Nucleus accumbens (tissue), 56 donors: ENCODE results near the gene LIMS1.
"Not testable (repeated sequence)": the region's sequence is repeated elsewhere in the genome, so short reads cannot be mapped to it uniquely, and the experiment has no call there.

Experiments
- DNase-seq, 56 donors: peaks; one replicate each; lab custom pipeline; 2025; lab: John Stamatoyannopoulos, UW

LIMS1 gene

DNA sequence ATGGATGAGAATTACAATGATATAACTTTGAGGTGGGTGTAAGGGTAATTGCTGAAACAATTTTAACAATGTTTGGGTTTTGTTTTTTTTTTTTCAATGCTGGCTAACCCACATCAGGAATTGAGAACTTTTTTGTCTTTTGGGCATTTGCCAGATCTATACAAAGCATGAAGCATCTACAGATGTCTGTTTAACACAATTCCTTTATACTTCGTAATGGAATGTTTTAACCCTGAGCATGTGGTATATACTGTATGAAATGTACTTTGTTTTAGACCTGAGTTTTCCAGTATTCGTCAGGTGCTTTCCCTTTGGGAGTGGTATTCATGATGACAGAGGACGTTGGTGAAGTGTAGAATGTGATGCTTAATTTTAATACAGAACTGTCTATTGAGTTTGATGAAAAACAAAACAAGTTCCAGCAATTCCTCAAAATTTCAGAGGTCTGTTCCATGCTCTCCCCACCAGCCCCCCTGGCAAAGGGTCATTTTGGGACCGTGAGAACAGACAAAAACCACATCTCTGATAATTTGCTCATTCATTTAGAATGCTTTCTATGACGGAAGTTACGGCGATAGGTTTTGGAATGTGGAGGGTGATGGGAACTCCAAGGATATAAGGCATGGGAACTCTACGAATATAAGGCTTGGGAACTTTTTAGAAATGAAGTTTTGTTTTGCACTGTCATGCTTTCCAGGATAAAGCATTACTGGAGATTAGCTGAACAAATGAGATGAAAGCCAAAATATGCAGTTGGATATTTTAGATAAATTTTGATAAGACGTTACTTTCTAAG, 14.1 kb downstream of the LIMS1 start:
- no peak for DNase-seq

- no peak for DNase-seq
Measured at GRCh38 chr2:108552566-108552965, 18.3 kb downstream of the LIMS1 start.

DNA sequence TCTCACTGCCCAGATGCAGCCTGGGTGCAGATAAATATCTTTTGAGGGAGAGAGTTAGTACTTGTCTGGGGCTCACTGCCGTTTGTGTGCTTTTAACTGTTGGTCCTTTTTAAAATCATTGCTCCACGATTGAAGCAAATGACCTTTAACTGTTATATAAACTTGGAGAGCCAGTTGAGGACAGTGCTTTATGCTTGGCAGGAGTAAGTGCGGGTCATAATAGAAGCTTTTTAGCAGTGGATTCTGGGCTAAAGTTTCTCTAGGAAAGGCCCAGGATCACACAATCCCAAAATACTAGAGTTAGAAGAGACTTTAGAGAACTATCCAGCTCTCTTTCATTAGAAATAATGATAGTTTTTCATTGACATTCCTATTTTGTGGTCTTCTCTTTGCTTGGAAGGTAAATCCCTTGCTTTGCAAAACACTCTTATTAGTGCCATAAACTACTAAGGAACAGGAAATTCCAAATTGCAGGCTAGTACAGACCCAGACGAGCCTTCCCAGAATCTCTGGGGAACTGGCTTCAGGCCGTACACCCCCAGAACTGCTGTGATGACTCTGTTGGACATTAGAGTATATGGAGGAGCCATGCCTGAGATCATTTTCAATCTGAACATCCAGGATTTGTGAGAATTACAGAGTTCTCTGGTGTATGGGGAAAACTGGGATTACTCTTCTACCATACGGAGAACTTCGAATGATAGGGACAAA, 19.1 kb downstream of the LIMS1 start:
- DNase-seq, result peak in 1 of 56 donors; percentile 19

DNA sequence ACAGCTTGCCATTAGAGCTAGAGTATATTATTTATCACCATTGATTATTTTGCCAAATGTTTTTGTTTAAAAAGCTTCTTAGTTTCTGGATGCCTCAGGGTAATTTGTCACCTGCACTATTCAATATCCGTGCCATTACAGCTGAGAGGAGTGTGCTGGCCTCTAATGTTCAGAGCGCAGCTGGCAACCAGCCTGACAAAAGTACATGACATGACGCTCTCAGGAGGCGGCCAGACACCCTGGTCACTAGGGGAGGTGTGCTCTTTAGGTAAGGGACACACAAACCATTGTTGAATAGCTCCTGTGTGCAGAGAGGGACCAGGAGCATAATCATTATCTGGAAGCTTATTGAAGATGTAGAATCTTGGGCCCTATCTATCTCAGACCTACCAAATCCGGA, 20.3 kb downstream of the LIMS1 start:
- DNase-seq, result no peak

- no peak for DNase-seq
Measured at GRCh38 chr2:108555572-108555971, 21.3 kb downstream of the LIMS1 start.

GRCh38 chr2:108556581-108556980, 22.3 kb downstream of the LIMS1 start:
- not testable (repeated sequence) for DNase-seq

- DNase-seq, result peak in 10 of 56 donors; percentile 7 to 27 (median 21)
Measured at GRCh38 chr2:108560241-108560811, 26.1 kb downstream of the LIMS1 start.

DNA sequence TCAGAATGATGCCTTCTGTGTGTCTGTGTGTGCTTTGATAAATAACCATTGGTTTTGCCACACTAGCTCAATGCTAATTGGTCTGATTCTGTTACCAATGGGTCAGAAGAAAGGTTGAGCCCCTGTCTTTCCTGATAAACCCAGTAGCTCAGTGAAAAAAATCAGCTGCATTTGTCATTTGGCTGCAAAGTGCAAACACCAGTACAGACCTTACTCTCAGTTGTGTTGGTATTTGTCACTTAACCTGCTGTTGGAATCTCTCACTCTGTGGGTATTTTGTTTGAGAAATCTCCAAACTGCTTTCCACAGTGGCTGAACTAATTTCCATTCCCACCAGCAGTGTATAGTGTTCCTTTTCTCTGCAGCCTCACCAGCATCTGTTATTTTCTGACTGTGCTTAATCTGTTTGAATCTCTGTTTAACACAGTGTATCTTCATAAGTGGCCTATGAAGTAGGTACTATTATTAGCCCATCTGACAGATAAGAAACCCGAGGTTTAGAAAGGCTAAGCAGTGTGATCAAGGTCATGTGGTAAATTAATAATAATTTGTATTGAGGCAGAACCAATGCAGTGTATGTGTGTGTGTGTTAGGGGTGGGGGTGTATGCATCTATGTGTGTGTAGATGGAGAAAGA, 26.7 kb downstream of the LIMS1 start:
- DNase-seq, result no peak

DNA sequence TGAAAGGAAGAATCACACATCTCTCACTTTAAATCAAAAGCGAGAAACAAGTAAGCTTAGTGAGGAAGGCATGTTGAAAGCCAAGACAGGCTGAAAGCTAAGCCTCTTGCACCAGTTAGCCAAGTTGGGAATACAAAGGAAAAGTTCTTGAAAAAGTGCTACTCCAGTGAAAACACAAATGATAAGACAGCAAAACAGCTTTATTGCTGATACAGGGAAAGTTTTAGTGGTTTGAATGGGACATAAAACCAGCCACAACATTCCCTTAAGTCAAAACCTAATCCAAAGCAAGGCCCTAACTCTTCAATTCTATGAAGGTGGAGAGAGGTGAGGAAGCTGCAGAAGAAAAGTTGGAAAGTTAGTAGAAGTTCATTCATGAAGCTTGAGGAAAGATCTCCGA, 28.0 kb downstream of the LIMS1 start:
- no peak for DNase-seq

- no peak for DNase-seq
Measured at GRCh38 chr2:108564510-108564909, 30.2 kb downstream of the LIMS1 start.

GRCh38 chr2:108565778-108566375, 31.6 kb downstream of the LIMS1 start:
- DNase-seq, result no peak

- no peak for DNase-seq
Measured at GRCh38 chr2:108570416-108570815, 36.1 kb downstream of the LIMS1 start.

DNA sequence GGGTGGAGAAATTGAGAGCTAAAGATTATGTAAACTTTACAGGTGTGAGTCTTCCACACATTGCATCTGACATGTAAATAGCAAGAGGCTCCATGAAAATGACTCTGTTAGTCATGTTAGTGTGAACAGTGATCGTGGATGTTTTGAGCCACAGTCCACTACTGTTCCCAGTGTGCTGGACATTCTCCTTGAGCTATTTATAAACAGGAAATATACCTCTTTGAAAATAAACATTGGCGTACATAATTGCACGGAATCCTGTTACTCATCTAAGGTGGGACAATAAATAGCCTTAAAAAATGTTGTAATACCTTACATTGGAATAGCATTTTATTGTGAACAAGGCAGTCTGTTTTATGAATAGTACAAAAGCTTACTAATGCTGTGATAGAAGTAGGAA, 37.0 kb downstream of the LIMS1 start:
- DNase-seq, result no peak

DNA sequence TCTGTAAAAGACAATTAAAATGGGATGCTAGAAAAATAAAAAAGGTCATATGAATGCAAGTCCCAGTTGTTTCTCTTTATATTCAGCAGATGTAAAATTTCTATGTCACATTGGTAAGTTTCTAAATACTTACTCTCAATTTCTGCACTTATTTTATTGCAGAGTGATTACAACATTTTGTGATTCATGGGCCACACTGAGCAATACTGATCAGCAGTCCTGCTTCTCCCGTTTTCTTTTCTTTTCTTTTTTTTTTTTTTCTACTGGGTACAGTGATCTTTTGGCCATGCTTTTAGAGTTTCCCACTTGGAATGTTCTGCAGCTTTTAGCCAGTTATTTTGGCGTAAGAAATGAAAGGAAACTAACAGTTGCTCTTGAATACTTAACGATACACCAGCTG, 38.8 kb downstream of the LIMS1 start:
- DNase-seq, result no peak

DNA sequence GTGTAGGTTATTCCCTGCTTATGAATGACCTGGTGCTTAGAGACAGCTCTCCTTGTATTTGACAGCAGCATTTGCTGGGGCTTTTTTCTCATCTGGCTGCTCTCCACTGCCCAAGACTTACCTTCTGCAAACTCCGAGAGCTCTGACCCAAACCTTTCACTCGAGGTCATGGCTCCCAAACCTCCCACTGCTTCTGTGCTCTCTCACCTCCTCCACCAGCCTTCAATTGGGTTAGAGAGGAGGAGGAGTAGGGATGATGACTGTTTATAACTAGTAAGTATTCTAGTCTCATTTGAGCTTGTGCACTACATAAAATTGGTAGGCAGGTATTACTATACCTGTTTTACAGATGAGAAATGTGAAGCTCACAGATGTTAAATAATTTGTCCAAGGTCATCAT, 40.1 kb downstream of the LIMS1 start:
- DNase-seq, result no peak

DNA sequence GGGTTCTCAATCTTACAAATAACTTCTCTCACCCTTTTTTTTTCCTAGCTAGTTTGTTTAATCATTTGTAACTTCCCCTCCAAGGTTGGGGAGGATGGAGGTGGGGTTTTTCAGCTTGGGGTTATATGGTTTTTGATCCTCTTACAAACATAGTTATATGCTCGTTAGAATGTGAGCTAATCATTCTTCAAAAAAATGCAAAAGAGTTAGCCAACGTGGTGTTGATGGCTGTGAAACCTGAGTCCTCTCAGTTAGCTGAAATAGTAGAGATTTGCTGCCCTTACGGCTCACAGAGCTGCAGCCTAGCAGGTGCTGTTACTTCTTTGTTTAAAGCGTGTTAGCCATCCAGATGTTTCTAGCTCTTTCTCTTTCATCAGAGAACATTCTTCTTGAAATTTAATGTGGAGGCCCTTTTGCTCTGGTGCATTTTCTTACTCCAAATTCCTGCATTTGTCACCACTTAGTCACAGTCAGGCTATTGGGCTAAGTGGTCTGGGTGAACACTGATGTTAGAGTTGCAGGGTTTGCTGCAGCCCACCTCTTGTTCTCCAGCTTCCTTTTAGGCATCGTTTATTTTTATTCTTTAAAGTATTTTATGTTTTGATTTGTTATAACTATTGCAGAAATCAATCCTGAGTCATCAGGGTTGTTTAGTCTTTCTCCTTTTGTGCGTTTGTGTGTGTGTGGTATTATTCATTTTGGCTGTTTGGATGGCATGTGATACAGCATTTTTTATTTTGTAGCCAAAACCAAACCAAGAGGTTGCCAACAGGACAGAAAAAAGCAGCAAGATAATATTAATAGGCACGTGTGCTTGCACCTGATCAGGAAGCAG, 41.1 kb downstream of the LIMS1 start:
- DNase-seq, result no peak

DNA sequence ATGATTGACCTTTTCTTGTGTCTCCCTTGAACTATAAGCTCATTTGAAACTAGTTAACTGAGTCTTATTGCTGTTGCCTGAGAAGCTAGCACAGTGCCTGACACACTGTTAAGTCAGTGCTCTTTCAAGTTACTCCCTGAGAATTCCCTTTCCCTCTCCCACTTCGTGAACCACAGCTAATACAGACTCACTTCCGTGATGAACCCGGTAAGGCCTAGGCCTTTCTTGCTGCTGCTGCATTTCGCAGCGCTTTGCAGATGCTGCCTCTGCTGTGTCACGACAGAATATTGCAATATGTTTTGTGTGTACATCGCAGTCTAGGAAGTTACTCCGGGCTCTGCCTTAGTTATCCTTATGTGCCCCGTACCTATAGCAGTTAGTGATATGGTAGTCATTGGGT, 42.8 kb downstream of the LIMS1 start:
- no peak for DNase-seq

DNA sequence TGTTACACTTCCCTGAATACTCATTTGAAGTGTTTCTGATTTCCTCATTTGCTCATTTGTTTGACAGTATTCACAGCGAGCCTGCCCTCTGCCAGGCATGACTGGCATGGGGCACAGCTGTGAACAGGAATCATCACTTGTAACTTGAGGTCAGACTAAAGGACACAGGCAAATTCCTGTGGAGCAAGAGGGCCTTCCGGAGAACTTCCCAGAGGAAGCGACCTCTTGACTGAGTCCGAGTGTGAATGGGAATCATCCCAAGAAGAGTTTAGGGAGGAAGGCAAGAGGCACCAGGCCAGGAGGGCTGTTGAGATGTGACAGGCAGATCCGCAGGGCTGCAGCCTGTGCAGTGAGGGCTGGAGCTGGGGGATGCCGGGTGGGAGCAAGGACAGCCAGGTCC, 45.4 kb downstream of the LIMS1 start:
- DNase-seq, result peak in 1 of 56 donors; percentile 19

- no peak for DNase-seq
Measured at GRCh38 chr2:108580050-108580449, 45.8 kb downstream of the LIMS1 start.
